GM12878 (cell line): ENCODE measurements around the gene ASH1L. TPM values are rescaled to one million over a fixed set of nuclear protein-coding genes. Genes with fewer than 3 reads are reported as not detected.
"Not testable (repeated sequence)": the region's sequence is repeated elsewhere in the genome, so short reads cannot be mapped to it uniquely, and the experiment has no call there.

Source experiments
- ATAC-seq: fragments of 200-7000 bp; cut with Tn5 transposase; 3 replicates; pipeline ENCODE4 v1.9.1; 2020; ENCODE audit warnings: mild to moderate bottlenecking, moderate library complexity
- BruUV-seq: library from RNA; stranded (reverse); fragments of 400-500 nt; replicated peaks from 2 replicates; lab custom pipeline; 2021; lab: Mats Ljungman, UMichigan
- CTCF ChIA-PET: fragments of 300-600 bp; sonication (Branson Sonifier 250); formaldehyde crosslinking; extraction: SDS; loops from one replicate; lab custom pipeline; 2021; ENCODE audit warnings: inconsistent platforms; lab: Yijun Ruan, JAX
- POLR2A ChIA-PET: fragments of 350-600 bp; formaldehyde crosslinking; extraction: SDS; loops from one replicate; lab custom pipeline; 2021; ENCODE audit warnings: inconsistent platforms; lab: Charles Lee
- RAD21 ChIA-PET: fragments of 300-600 bp; sonication (Branson Sonifier 250); formaldehyde crosslinking; loops from one replicate; lab custom pipeline; 2023; ENCODE audit warnings: antibody characterized with exemption; ENCODE audit not compliant: unreplicated experiment; lab: Charles Lee
- SMC1A ChIA-PET: fragments of 300-600 bp; sonication (Branson Sonifier 250); formaldehyde crosslinking; loops from one replicate; lab custom pipeline; 2023; ENCODE audit not compliant: unreplicated experiment, uncharacterized antibody; lab: Charles Lee
- DNase-seq: peaks from one replicate; pipeline ENCODE4 v3.0.0-alpha.2; 2011; ENCODE audit warnings: low read depth, low spot score
- FAIRE-seq: peaks from 3 replicates; lab custom pipeline; 2011; peaks lifted over from hg19 to GRCh38; lab: Jason Lieb, UNC
- H2AFZ ChIP-seq: 2 replicates; pipeline ENCODE4 v1.6.0; 2011; ENCODE audit warnings: low read depth, low read length, control low read depth; ENCODE audit not compliant: control insufficient read depth
- H3K27ac ChIP-seq: 2 replicates; pipeline ENCODE4 v1.5.1; 2011; ENCODE audit warnings: control low read depth; ENCODE audit not compliant: control insufficient read depth, insufficient read depth
- H3K27me3 ChIP-seq, 2 experiments: replicated peaks in 1 of 2; 2 replicates each; pipeline versions ENCODE4 v1.6.0 to v1.6.1; 2011; ENCODE audit warnings: low read length in 1 of 2; ENCODE audit not compliant: control insufficient read depth in 2 of 2, insufficient read depth in 2 of 2
- H3K36me3 ChIP-seq, 2 experiments: 2 replicates each; pipeline ENCODE4 v1.5.1; 2011; ENCODE audit warnings: low read length in 1 of 2; ENCODE audit not compliant: control insufficient read depth in 2 of 2, insufficient read depth in 2 of 2
- H3K4me1 ChIP-seq: 2 replicates; pipeline ENCODE4 v1.6.1; 2011; ENCODE audit warnings: mild to moderate bottlenecking, low read length, moderate library complexity, mixed read lengths; ENCODE audit not compliant: control insufficient read depth, insufficient read depth
- H3K4me2 ChIP-seq: 2 replicates; pipeline ENCODE4 v1.6.0; 2011; ENCODE audit warnings: control low read depth; ENCODE audit not compliant: control insufficient read depth, insufficient read depth
- H3K4me3 ChIP-seq: fragments of 200-600 bp; sonication (generic); 2 replicates; pipeline ENCODE4 v1.5.1; 2016
- H3K79me2 ChIP-seq: 2 replicates; pipeline ENCODE4 v1.6.0; 2011; ENCODE audit warnings: low read length; ENCODE audit not compliant: control insufficient read depth, insufficient read depth
- H3K9ac ChIP-seq: 2 replicates; pipeline ENCODE4 v1.8.0; 2011; ENCODE audit warnings: low read length, control low read depth, mixed read lengths; ENCODE audit not compliant: control insufficient read depth, insufficient read depth
- H3K9me3 ChIP-seq: replicated peaks from 3 replicates; pipeline ENCODE4 v1.5.1; 2011; ENCODE audit warnings: mild to moderate bottlenecking, low read length; ENCODE audit not compliant: control insufficient read depth, insufficient read depth
- H4K20me1 ChIP-seq: 2 replicates; pipeline ENCODE4 v1.6.0; 2011; ENCODE audit not compliant: control insufficient read depth, insufficient read depth
- BMI1 ChIP-seq: fragments of 450-650 bp; IDR thresholded peaks from 2 replicates; pipeline ENCODE4 v1.6.1; 2016; ENCODE audit warnings: mild to moderate bottlenecking, moderate library complexity, borderline replicate concordance
- CREM ChIP-seq: IDR thresholded peaks from 2 replicates; pipeline ENCODE4 v1.6.1; 2014; ENCODE audit warnings: antibody characterized with exemption, low read depth
- ELK1 ChIP-seq: IDR thresholded peaks from 2 replicates; pipeline ENCODE4 v1.6.1; 2012; ENCODE audit warnings: low read depth, low read length, improper control_type of control experiment
- HDAC2 ChIP-seq: fragments of 200-600 bp; sonication (generic); IDR thresholded peaks from 2 replicates; pipeline ENCODE4 v1.6.1; 2017
- JUND ChIP-seq: IDR thresholded peaks from 2 replicates; pipeline ENCODE4 v1.6.1; 2012; ENCODE audit warnings: low read depth, mild to moderate bottlenecking, low read length, improper control_type of control experiment, moderate library complexity
- NR2C2 ChIP-seq: IDR thresholded peaks from 2 replicates; pipeline ENCODE4 v1.6.1; 2011; ENCODE audit warnings: borderline replicate concordance, low read depth; ENCODE audit not compliant: control insufficient read depth, insufficient read length
- PAX8 ChIP-seq: fragments of 450-650 bp; IDR thresholded peaks from 2 replicates; pipeline ENCODE4 v1.6.1; 2017; ENCODE audit warnings: mild to moderate bottlenecking, moderate library complexity
- RAD51 ChIP-seq: fragments of 450-650 bp; IDR thresholded peaks from 2 replicates; pipeline ENCODE4 v1.6.1; 2016; ENCODE audit warnings: moderate library complexity, mild to moderate bottlenecking, inconsistent platforms
- RFX5 ChIP-seq: IDR thresholded peaks from 2 replicates; pipeline ENCODE4 v1.6.1; 2011; ENCODE audit warnings: low read depth, low read length, improper control_type of control experiment
- SUZ12 ChIP-seq: fragments of 200-600 bp; sonication (generic); IDR thresholded peaks from one replicate; pipeline ENCODE4 v1.6.1; 2018; ENCODE audit warnings: antibody characterized with exemption, mild to moderate bottlenecking; ENCODE audit not compliant: unreplicated experiment
- USF1 ChIP-seq: IDR thresholded peaks from 2 replicates; pipeline ENCODE4 v1.6.1; 2011; ENCODE audit warnings: borderline replicate concordance, low read depth, mild to moderate bottlenecking, moderate library complexity, mixed read lengths, low read length; ENCODE audit not compliant: insufficient read depth; ENCODE audit errors: extremely low read length
- WRNIP1 ChIP-seq: IDR thresholded peaks from 2 replicates; pipeline ENCODE4 v1.6.1; 2011; ENCODE audit warnings: low read depth, low read length, improper control_type of control experiment, borderline replicate concordance
- ZNF207 ChIP-seq: fragments of 450-650 bp; IDR thresholded peaks from 2 replicates; pipeline ENCODE4 v1.6.1; 2014; ENCODE audit warnings: antibody characterized with exemption, mild to moderate bottlenecking, borderline replicate concordance
- WGBS: methylation state at CpG from one replicate; pipeline ENCODE4 v1.1.6; 2016; ENCODE audit warnings: low lambda C conversion rate; ENCODE audit not compliant: insufficient replicate concordance, insufficient coverage; ENCODE audit errors: missing lambda C conversion rate; 5-methylcytosine and 5-hydroxymethylcytosine counted together
- in situ Hi-C: fragments of 300-500 bp; cut with MboI; formaldehyde crosslinking; loops from 9 replicates; pipeline ENCODE4 v1.14.3; 2018; ENCODE audit warnings: mixed read lengths
- intact Hi-C: fragments of 100-400 bp; cut with micrococcal nuclease; formaldehyde crosslinking; loops from one replicate; pipeline ENCODE4 v1.14.2; 2022; ENCODE audit not compliant: unreplicated experiment
- polyA plus RNA-seq, 11 experiments: library from polyadenylated mRNA; depleted of rRNA in 4 of 11; unstranded in 6 of 11; stranded (reverse) in 5 of 11; fragments of >200 nt; fragmentation: Nextera tagmentation in 4 of 11; fragmentation: Illumina TruSeq in 1 of 11; extraction: Ambion mirVana in 4 of 11; extraction: Trizol in 1 of 11; gene quantifications; 1 replicate in 1 of 11; 2 replicates in 10 of 11; pipeline versions ENCODE4 v1.2.1 to v1.2.3, GENCODE V29; 2011 to 2016; ENCODE audit warnings: inconsistent platforms in 2 of 11, missing spikeins in 2 of 11, low read depth in 1 of 11
- total RNA-seq, 4 experiments: library from RNA; depleted of rRNA in 3 of 4; stranded (reverse); fragments of >200 nt in 3 of 4; fragmentation: Illumina TruSeq in 1 of 4; extraction: Trizol in 1 of 4; gene quantifications; 2 replicates each; pipeline versions ENCODE4 v1.2.1 to v1.2.3, GENCODE V29; 2013 to 2021

ASH1L gene
- total and polyA plus RNA-seq, 10 of the 15 experiments (the other 5 are each of a cell fraction or from before 2014, with no cell fraction given): 1.7 to 23.9 (median 16.6) TPM

GRCh38 chr1:155488419-155488818 is 74.2 kb downstream of the ASH1L start:
- CTCF ChIA-PET: not testable (repeated sequence)

GRCh38 chr1:155487541-155487940 is 75.1 kb downstream of the ASH1L start:
- Histone ChIP-seq H3K36me3 (no peaks in the 10 kb centered on the region), H4K20me1 (no peaks in the 10 kb centered on the region), H3K4me1 (no peaks in the 10 kb centered on the region), H3K79me2 (peaks cover 28% of the 10 kb centered on the region), H3K4me3 (no peak overlapping the region), H3K27me3 (no peaks in the 10 kb centered on the region), H3K27ac (no peak overlapping the region), H3K9ac (no peak overlapping the region), H3K4me2 (no peak overlapping the region), H2AFZ (no peak overlapping the region), H3K9me3 (no peaks in the 10 kb centered on the region)
- no TSS peak for BruUV-seq
- SMC1A ChIA-PET: interaction anchor here (1.0 to 1.3 kb wide), 3 partner anchors 8 to 73 kb away, joined by 3 read pairs; no protein-coding TSS in a partner anchor
- POLR2A ChIA-PET: interaction anchor here (0.6 kb wide), 1 partner anchor 61 kb away, joined by 3 read pairs; no protein-coding TSS in a partner anchor
- DNase-seq: no peak
- no peak for FAIRE-seq
- ATAC-seq: no peak
- whole genome bisulfite sequencing: 97% methylated on average over 4 of the region's 4 CpGs
- CTCF ChIA-PET: no interaction called here
- in situ Hi-C loops: no loop called here
- intact Hi-C loops: no loop called here
- TF ChIP-seq RFX5 (no peak), USF1 (no peak), ZNF207 (no peak), CREM (no peak), JUND (no peak), BMI1 (no peak), RAD51 (no peak), WRNIP1 (no peak), HDAC2 (no peak), NR2C2 (no peak), ELK1 (no peak), PAX8 (no peak), SUZ12 (no peak)
- RAD21 ChIA-PET: interaction anchor here (1.0 kb wide), 1 partner anchor 17 kb away, joined by 3 read pairs; no protein-coding TSS in a partner anchor

More at GRCh38 chr1:155488419-155488818, 74.2 kb downstream of the ASH1L start:
- H3K27me3 ChIP-seq, FAIRE-seq, H3K4me3 ChIP-seq, ATAC-seq, H3K27ac ChIP-seq, BruUV-seq, DNase-seq, H4K20me1 ChIP-seq, H3K36me3 ChIP-seq, H3K9me3 ChIP-seq, H3K9ac ChIP-seq, intact Hi-C loops, H3K4me1 ChIP-seq, H2AFZ ChIP-seq, in situ Hi-C loops, H3K4me2 ChIP-seq: not testable (repeated sequence)
- WGBS: 95% methylated on average over 6 of the region's 6 CpGs
- ChIA-PET RAD21 (interaction anchor here (0.7 kb wide), 1 partner anchor 48 kb away, joined by 3 read pairs; no protein-coding TSS in a partner anchor), POLR2A (interaction anchor here (0.6 to 0.7 kb wide), 2 partner anchors 21 to 39 kb away, joined by 3 to 4 read pairs; no protein-coding TSS in a partner anchor), SMC1A (interaction anchor here (0.8 to 1.0 kb wide), 2 partner anchors 40 kb away, joined by 3 read pairs; no protein-coding TSS in a partner anchor)
- peaks cover 23% of the 10 kb centered on the region for H3K79me2 ChIP-seq
